ENCODE measurements around the gene HRNR.

HRNR gene

DNA sequence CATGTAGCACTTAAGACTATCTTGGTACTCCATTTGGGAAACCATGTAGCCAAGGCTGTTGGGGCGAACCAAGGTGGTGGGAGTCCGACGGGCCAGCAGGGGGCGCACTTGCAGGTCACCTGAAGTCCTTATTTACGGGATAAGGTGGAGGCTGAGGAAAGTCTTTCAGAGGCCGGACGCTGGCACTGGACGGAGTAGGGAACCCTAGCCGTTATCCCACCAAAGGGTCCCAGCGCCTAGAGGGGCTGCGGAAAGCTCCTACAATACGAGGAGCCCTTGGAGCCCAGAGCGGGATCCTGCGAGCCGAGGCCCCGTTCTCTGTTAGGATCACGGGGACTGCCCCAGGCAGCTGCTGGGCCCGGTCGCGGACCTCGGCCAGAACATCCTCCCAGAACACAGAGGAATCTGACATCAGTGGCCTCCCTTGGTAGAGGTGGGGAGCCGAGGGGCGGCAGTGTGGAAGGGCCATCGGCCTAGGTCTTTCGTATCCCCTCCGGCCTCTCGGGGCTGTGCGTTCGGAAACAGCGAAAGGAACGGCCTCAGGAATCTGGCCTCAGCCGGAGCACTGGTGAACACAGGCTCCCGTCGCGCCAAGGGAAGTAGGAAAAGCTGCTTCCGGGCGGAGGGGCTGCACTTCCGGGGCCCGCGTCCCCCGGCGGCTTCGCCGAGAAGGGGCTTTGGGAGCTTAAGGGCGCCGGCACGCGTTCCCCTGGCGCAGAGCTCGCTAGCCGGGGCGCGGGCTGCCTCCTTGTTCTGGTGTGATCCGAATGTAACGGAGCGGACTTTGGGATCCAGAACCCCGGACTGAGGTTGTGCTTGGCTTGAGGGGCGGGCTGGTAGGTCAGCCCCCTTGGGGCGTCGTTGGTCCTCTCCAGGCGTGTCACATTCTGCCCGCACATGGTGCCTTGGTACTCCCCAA is 35.1 kb downstream of the HRNR start:
- DNase-seq (ENCODE audit: low spot score) = peak; percentile 68

DNA sequence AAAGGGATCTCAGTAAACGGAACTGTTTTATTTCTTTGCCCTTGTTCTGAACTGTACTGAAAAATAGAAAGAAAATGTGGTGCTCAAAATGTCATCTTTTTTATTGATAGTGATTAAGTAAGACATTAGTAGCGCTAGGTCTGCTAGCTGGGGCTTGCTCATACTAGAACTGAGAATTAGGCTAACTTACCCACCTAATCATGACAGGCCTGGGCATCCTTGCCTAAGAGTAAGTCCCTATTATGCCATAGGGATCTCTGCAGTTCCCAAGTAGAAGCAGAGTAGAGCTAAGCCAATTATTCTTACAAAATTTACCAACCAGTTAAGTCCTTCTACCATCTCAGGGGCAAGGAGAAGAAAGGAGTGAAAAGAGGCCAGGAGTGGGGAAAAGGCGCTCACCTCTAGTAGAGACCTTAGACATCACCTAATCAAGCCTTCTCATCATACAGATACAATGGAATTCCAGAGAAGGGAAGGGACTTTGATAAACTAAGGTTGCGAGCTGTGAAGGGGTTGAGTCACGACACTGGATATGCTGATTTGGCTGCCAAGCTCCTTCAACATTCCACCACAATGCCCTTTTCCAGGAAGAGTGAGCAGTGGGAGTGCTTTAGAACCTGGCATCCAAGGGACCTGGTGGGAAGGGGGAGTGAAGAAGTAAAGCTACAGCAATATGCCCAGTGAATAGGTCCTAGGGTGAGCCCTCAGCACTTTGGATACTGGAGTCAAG is 37.3 kb downstream of the HRNR start:
- DNase-seq (ENCODE audit: low spot score) = no peak

DNA sequence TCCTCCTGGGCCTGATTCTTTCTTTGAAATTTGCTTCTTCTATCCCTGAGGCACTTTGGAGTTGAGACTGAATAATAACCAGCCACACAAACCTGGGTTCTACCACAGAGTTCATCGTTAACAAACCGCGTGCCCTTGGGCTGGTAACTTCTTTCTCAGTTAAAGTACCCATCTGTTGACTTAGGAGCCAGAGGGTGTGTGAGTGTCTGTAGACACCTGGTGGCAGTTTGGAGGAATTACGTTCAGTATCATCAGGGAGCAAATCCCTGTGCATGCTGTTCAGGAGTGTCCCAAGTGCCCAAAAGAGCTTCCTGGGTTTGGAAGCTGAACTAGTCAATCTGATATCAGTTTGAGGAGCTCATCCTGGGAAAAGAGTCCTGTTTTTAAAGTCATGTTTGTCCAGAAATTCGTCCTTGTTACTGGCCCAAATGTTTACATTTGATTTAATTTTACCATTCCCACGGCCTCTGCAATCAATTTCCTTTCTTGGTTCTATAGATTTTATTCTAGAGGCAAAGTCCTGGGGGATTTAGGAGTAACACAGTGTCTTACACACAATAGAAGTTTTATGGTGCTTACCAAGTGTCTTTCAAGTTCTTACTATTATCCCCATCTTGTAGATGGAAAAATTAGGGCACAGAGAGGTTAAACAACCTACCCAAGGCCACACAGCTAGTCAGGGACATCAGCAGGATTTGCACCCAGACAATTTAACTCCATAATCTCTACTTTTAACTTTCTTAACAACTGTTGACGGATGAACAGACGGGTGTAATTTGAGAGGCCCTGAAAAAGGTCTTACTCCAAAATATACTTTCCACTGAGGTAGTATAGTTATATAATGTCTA is 38.2 kb downstream of the HRNR start:
- DNase-seq (ENCODE audit: low spot score) = peak; percentile 37

DNA sequence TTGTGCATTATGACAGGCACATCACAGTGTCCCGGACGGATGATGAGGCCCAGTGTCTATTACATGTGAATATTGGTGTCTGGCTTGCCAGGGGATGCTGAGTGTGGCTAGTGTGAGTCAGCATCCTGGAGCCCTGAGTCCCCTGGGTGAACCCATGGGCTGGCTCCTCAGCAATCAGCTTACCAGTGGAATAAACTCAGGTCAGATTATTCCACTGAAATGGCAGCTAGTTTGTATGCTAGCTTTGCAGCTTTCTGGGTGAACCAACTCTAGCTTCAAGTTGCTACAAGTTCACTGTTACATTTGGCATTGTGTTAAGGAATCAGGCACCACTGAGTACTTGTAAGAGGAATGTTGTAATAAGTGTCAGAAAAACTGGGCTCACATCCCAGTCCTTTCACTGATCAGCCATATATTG is 41.0 kb downstream of the HRNR start:
- no peak for DNase-seq (ENCODE audit: low spot score)

DNA sequence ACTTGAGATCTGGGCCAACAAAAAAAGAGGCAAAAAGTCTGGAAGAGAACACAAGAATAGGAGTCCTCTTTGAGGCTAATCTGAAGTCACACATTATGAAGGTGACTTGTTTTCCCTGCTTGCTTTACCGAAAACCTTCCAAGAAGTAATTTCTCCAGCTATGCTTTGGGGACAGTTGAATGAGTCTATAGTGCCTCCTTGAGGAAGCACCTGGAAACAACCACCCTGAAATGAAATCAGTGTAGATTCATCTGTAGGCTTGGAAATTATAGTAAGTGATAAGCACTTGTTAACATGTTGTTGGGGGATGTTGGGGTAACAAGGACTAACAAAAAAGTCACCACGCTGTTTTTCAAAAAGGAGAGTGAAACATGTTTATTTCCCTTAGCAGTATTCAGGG is 41.6 kb downstream of the HRNR start:
- no peak for DNase-seq (ENCODE audit: low spot score)

DNA sequence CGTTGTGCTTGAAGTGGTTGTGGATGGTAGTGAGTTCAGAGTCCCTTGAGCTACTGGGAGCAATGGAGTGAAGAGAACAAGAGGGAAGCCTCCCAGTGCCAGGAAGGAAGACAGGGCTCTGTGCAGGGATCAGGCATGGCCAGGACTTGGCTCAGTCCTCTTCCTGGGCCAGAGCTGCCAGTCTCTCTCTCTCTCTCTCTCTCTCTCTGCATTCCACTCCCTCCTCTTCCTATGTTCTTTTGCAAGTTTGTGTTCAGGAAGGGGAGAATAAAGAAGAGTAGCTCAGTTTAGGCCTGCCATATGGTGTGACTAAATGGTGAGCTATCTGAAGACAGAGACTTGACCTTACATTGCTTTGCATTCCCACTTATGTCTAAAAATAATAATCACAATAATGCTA is 44.4 kb downstream of the HRNR start:
- DNase-seq (ENCODE audit: low spot score) = no peak

DNA sequence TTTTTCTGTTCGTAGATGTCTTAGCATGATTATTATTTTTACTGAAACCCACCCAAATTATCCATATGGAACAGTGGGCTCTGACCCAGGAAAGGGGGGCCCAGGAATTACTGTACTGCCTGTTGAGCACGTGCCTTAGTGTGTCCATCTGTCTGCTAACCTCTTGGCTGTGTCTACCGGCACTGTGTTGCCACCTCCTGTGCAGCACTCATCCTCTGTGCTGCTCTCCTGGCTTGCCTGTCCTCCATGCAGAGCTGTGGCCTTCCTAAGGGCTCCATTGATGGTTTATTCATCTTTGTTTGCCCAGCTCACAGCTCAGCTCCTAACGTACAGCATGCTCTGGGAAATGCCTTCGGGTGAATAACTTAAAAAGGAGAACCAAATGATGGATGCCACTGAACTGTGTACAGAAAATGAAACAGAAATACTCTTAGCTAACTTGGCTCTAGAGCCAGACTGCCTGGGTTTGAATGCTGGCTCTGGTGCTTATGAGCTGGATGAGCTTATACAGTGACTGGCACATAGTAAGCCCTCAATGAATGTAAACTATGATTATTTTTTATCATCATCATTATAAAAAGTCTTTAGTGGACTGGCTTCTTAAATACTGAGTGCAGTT is 53.6 kb downstream of the HRNR start:
- no peak for DNase-seq (ENCODE audit: low spot score)

DNA sequence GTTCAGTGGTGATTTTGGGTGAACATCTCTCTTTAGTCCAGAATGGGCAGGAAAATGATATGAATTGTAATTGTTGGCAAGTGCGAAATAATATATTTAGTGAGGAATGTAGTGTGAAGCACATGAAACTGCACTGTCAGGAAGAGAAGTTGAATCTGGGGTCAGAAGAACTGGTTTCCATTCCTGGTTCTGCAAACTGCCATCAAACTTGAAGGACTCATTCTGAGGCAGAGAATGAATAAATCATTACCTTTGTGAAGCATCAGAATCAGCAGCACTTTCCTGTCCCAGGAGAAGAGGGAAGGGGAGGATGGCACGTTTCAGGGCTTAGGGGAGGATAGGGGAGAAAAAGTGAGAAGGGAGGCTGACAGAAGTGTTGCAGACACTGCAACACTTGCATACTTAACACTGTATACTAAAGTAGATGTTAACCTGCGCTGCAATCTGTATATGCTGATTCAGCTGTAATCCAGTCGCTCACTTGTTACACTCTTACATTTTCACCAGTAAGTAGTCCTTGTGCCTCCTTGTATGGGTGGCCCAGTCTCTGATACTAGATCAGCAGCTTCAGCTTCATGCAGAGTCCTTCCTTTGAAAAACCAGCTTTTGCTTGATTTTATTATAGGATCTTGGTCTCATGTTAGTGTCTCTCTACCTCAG is 54.5 kb downstream of the HRNR start:
- DNase-seq (ENCODE audit: low spot score) = no peak

DNA sequence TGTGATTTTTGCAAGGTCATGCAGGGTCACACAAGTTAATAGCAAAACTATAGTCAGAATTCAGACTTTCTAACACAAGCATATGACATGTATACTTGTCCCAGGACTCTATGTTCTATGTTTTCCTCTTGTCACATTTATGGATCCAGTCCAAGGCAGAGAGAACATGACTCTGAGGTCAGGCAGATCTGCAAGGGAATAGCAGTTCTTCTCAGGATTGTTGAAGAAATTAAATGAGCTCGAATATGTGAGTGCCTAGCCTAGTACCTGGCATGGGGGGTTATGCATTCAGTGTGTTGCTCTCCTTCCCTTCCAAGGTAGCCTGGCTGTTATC is 55.5 kb downstream of the HRNR start:
- DNase-seq (ENCODE audit: low spot score) = no peak

DNA sequence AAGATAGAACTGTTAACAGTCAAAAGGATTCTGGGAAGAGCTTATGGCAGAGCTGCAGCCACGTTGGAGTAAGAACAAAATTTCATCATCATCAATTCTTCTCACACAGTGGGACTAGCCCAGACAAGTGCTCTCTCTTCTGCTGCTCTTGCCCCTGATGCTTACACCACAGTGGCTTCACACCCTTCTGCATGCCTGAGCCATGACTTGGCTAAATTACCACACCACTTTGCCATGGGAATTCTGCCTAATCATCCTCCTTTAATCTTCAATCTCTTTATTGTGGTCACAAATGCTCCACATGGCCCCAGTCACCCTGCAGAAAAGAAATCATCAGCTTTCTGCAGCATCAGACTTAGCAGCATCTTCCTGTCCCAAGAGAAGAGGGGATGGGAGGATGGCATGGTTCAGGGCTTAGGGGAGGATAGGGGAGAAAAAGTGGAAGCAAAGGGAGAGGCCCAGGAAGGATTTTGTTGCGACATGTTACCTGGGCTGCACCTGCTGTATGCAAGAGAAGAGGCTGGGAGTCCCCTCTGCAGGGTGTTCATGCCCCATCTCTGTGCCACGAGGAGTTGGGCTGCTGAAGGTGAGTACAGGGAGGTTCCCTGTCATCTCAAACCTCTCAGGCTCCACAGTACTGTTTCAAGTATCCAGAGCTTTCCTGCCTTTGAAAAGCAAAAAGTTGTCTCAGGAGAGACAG is 56.0 kb downstream of the HRNR start:
- DNase-seq (ENCODE audit: low spot score) = no peak

DNA sequence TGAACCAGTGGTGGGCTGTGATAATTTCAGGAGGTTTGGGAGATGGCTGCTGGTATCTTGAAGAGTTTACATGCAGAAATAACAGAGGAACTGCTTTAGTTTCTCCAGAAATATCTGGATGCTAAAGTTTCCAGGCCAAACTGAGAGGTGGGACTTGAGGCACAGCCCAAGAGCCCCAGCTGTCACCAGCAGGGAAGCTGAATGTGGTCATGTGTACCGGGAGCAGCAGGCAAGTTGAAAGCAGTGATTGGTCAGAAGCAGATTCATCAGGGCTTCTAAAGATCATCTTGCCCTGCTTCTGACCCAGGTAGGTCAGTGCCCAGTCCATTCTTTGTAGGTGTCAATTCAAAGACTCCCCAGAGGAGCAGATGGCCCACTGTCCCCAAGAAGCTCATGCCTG is 57.0 kb downstream of the HRNR start:
- no peak for DNase-seq (ENCODE audit: low spot score)

DNA sequence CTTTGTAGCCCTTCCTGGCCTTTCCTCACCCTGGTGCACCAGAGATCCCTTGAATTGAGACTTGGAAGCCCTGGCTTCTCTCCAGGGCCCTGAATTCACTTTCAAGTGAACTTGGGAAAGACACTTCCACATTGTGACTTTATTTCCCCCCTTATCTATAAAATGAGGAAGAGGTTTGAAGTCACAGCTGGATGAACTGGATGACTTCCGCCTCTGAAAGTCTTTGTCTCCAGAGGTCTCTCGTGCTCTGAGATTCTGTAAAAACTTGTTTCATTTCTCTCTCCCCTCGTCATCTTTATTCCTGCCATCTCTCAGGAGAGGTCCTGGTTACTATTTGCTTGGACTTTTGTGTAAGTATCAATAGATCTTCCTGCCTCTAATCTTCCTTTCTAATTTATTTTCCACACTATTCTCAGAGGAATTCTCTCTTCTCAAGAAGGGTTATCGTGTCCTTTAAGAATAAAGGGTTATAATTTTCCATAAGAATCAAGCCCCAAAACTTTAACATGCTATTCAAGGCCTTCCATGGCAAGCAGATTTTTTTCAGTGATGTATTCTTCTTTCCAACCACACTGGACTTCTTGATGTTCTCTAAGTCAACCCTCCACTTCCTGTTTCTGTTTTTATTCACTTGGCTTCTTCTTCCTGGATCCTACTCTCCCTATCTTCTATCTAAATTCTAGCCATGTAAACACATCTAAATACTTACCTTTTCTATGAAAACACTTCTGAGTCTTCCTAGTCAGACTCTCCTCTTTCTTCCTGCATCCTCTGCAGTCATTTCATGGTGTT is 58.5 kb downstream of the HRNR start:
- no peak for DNase-seq (ENCODE audit: low spot score)

DNA sequence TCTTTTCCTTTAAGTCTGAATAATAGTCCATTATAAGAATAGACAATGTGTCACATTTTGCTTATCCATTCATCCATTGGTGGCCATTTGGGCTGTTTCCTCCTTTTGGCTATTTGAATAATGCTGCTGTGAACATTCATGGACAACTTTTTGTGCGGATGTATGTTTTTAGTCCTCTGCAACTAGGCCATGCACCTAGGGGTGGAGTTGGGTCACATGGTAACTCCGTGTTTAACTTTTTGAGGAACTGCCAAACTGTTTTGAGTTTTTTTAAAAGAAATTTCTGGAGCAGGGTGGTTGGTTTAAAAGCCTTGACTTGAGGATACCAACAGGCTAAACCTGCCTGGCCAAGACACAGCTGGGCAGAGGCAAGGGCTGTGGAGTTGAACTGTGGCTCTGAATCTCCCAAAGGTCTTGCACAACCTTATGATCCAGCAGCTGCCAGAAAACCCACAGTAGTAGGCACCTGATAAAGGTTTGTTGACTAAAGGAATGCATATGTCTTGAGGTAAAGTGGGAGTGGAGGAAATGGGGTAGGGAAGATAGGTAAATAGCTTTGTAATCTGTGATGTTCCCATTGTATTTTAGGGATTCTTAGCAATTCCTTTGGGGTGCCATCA is 59.4 kb downstream of the HRNR start:
- DNase-seq (ENCODE audit: low spot score) = no peak

DNA sequence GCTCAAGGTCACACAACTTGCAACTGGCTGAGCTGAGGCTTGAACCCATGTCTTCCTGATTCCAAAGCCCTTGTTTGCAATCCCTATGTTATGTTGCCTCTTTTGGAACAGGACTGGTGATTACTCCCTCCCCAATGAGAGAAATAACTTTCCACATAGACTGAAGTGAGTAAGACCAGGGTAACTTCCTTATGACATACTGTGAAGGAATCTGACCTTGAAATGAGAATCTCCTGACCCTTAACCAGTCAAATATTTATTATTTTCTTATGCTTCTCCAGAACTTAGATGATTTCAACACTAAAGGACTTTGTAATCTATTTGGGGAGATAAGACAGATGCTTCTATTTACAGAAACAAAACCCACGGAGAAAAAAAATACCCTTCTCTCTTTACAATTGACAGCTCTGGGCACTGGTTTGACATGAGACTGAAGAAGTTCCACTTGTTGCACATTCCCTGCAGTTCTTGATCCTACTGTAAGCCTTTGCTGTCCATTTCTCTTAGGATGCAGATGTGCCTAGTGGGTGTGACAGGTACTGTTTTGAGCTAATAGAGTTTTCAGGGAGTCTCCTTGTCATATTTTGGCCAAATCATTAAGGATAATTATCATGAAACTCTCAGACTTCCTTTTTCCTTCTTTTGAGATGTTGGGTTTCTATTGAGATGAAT is 61.1 kb downstream of the HRNR start:
- DNase-seq (ENCODE audit: low spot score) = no peak

Measured in hematopoietic multipotent progenitor cell treated with erythropoietin and hydrocortisone succinate and interleukin-3 and kit ligand, for 15 days (in vitro differentiated cells).